ENCODE results near the gene COQ10A. TPM values are rescaled to one million over a fixed set of nuclear protein-coding genes. Genes with fewer than 3 reads are reported as not detected.

Gene COQ10A
- 42.2 and 56.2 TPM in 2 replicates for polyA plus RNA-seq (2012; rRNA removed)
- 27.5 and 30.4 TPM in 2 replicates for polyA plus RNA-seq (2012; cell fraction: cytosol; rRNA removed)
- polyA plus RNA-seq (2012; cell fraction: nucleus; rRNA removed): 121 and 165 TPM in 2 replicates

- Histone ChIP-seq H3K9ac (peak within 1 kb of the TSS; percentile 85), H3K4me3 (ENCODE audit: low read depth in 2 of 2, low read length in 1 of 2) (peak within 1 kb of the TSS; percentile 69 to 74), H3K9me3 (no peaks in the 10 kb centered on the region), H3K27ac (ENCODE audit: low read depth in 2 of 2, low read length in 1 of 2) (peak within 1 kb of the TSS; percentile 88 to 92), H3K4me1 (ENCODE audit: control insufficient read depth in 1 of 2, insufficient read depth in 2 of 2, low read depth in 1 of 2, low read length in 1 of 2) (peaks cover 4 to 8% of the 10 kb centered on the region in 2 experiments; a peak in 1 of 4 replicates), H3K27me3 (ENCODE audit: insufficient read depth) (no peaks in the 10 kb centered on the region), H3K9me2 (no peaks in the 10 kb centered on the region), H4K20me1 (ENCODE audit: insufficient read depth) (no peaks in the 10 kb centered on the region), H2AFZ (ENCODE audit: low read depth) (peak within 1 kb of the TSS; percentile 96), H3K4me2 (peak within 1 kb of the TSS; percentile 86), H3F3A (replicated peaks; ENCODE audit: insufficient read depth) (peaks cover 50% of the 10 kb centered on the region), H3K36me3 (replicated peaks in 1 of 2; ENCODE audit: control insufficient read depth in 1 of 2, insufficient read depth in 2 of 2, low read length in 1 of 2) (peaks cover 16 to 28% of the 10 kb centered on the region in 2 experiments), H3K79me2 (ENCODE audit: insufficient read depth) (no peaks in the 10 kb centered on the region)
- WGBS (ENCODE audit: low lambda C conversion rate): 2% methylated on average over 51 of the region's 68 CpGs
- ChIA-PET CTCF (interaction anchor here (0.5 to 5.2 kb wide), 18 partner anchors 10 to 1317 kb away, joined by 3 to 49 read pairs (median 3); partner anchors contain the start of genes ANKRD52, CNPY2, PA2G4 and RNF41), POLR2A (interaction anchor here (0.6 to 1.8 kb wide), 12 partner anchors 9 to 197 kb away, joined by 3 to 12 read pairs (median 4); partner anchors contain the start of genes ANKRD52, CNPY2, CS and RNF41)
- DNase-seq: peak; percentile 98
- peak; percentile 91 for TF ChIP-seq POLR2AphosphoS5 (IDR thresholded peaks at IDR 0.05; ENCODE audit: low read depth, low read length)
- TF ChIP-seq CTCF (IDR thresholded peaks at IDR 0.05): peak; percentile 62
- TF ChIP-seq FOXJ3 (CRISPR knock-in tag; IDR thresholded peaks at IDR 0.05): no peak
- peak; percentile 77 for TF ChIP-seq TAF1 (IDR thresholded peaks at IDR 0.05; ENCODE audit: borderline replicate concordance, low read depth, low read length)
- TF ChIP-seq TEAD4 (IDR thresholded peaks at IDR 0.05; ENCODE audit: borderline replicate concordance, insufficient read depth): no peak
- no peak for TF ChIP-seq NFIC (IDR thresholded peaks at IDR 0.05; ENCODE audit: borderline replicate concordance)
- peak; percentile 83 for TF ChIP-seq GABPA (IDR thresholded peaks at IDR 0.05; ENCODE audit: low read depth)
- TF ChIP-seq ZBTB33 (IDR thresholded peaks at IDR 0.05; ENCODE audit: borderline replicate concordance, low read depth): no peak
- TF ChIP-seq EP300 (IDR thresholded peaks at IDR 0.05; ENCODE audit: borderline replicate concordance in 1 of 2, low read depth in 1 of 2, low read length in 1 of 2): no peak
- TF ChIP-seq GATA2 (CRISPR knock-in tag; IDR thresholded peaks at IDR 0.05): no peak
- no peak for TF ChIP-seq MEF2A (IDR thresholded peaks at IDR 0.05; ENCODE audit: borderline replicate concordance, low read depth)
- TF ChIP-seq, protein P1, sequence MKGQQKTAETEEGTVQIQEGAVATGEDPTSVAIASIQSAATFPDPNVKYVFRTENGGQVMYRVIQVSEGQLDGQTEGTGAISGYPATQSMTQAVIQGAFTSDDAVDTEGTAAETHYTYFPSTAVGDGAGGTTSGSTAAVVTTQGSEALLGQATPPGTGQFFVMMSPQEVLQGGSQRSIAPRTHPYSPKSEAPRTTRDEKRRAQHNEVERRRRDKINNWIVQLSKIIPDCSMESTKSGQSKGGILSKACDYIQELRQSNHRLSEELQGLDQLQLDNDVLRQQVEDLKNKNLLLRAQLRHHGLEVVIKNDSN (IDR thresholded peaks at IDR 0.05; ENCODE audit: borderline replicate concordance, low read depth): no peak
- TF ChIP-seq, protein P2, sequence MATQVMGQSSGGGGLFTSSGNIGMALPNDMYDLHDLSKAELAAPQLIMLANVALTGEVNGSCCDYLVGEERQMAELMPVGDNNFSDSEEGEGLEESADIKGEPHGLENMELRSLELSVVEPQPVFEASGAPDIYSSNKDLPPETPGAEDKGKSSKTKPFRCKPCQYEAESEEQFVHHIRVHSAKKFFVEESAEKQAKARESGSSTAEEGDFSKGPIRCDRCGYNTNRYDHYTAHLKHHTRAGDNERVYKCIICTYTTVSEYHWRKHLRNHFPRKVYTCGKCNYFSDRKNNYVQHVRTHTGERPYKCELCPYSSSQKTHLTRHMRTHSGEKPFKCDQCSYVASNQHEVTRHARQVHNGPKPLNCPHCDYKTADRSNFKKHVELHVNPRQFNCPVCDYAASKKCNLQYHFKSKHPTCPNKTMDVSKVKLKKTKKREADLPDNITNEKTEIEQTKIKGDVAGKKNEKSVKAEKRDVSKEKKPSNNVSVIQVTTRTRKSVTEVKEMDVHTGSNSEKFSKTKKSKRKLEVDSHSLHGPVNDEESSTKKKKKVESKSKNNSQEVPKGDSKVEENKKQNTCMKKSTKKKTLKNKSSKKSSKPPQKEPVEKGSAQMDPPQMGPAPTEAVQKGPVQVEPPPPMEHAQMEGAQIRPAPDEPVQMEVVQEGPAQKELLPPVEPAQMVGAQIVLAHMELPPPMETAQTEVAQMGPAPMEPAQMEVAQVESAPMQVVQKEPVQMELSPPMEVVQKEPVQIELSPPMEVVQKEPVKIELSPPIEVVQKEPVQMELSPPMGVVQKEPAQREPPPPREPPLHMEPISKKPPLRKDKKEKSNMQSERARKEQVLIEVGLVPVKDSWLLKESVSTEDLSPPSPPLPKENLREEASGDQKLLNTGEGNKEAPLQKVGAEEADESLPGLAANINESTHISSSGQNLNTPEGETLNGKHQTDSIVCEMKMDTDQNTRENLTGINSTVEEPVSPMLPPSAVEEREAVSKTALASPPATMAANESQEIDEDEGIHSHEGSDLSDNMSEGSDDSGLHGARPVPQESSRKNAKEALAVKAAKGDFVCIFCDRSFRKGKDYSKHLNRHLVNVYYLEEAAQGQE (IDR thresholded peaks at IDR 0.05; ENCODE audit: low read depth, low read length): no peak
- no peak; the same call in 1 of the 2 replicates for TF ChIP-seq ELF1 (IDR thresholded peaks at IDR 0.05)
- TF ChIP-seq IRF3 (IDR thresholded peaks at IDR 0.05; ENCODE audit: low read depth, low read length): 0 out of 2 replicates have a peak, but pooled peaks have one; percentile 5
- TF ChIP-seq MAX (IDR thresholded peaks at IDR 0.05; ENCODE audit: low read depth): peak; percentile 82
- no peak for TF ChIP-seq RAD21 (IDR thresholded peaks at IDR 0.05; ENCODE audit: low read length)
- peak; percentile 62 for TF ChIP-seq NRF1 (IDR thresholded peaks at IDR 0.05; ENCODE audit: low read depth, low read length)
- TF ChIP-seq MXI1 (IDR thresholded peaks at IDR 0.05; ENCODE audit: low read depth, low read length): peak; percentile 84
- 0 out of 2 replicates have a peak, but pooled peaks have one; percentile 25 for TF ChIP-seq RCOR1 (IDR thresholded peaks at IDR 0.05; ENCODE audit: low read length)
- no peak for TF ChIP-seq JUND (IDR thresholded peaks at IDR 0.05)
These were observed at the start of gene COQ10A for GRCh38 chr12:56266693-56267442. TSS of gene COQ10A (plus strand) at chr12:56266942. CDS start at chr12:56267119, 177 bp downstream.
